ACC112 (cell line): ENCODE results near the gene C12orf42.

Source experiments
- H2AFZ ChIP-seq: fragments of 200-600 bp; sonication (generic); one replicate; pipeline ENCODE4 v1.6.0; 2017; ENCODE audit warnings: antibody characterized with exemption, low read length; ENCODE audit not compliant: unreplicated experiment
- H3K27ac ChIP-seq: fragments of 200-600 bp; sonication (generic); 2 replicates; pipeline ENCODE4 v1.5.1; 2014; ENCODE audit warnings: low read depth, mild to moderate bottlenecking, antibody characterized with exemption, low read length, moderate library complexity
- H3K27me3 ChIP-seq: fragments of 200-600 bp; sonication (generic); 2 replicates; pipeline ENCODE4 v1.6.1; 2014; ENCODE audit warnings: mild to moderate bottlenecking, antibody characterized with exemption, low read length, moderate library complexity, mixed read lengths; ENCODE audit not compliant: insufficient read depth
- H3K36me3 ChIP-seq: fragments of 200-600 bp; sonication (generic); 2 replicates; pipeline ENCODE4 v1.6.1; 2016; ENCODE audit warnings: mild to moderate bottlenecking, antibody characterized with exemption, low read length, moderate library complexity, mixed read lengths; ENCODE audit not compliant: insufficient read depth
- H3K4me1 ChIP-seq: fragments of 200-600 bp; sonication (generic); one replicate; pipeline ENCODE4 v1.6.1; 2016; ENCODE audit warnings: low read length, mixed read lengths; ENCODE audit not compliant: insufficient read depth, unreplicated experiment, control insufficient read depth
- H3K4me3 ChIP-seq: fragments of 200-600 bp; sonication (generic); 2 replicates; pipeline ENCODE4 v1.5.1; 2014; ENCODE audit warnings: mild to moderate bottlenecking, low read depth, low read length
- H3K79me2 ChIP-seq: fragments of 200-600 bp; sonication (generic); one replicate; pipeline ENCODE4 v1.6.0; 2016; ENCODE audit warnings: low read length; ENCODE audit not compliant: control insufficient read depth, unreplicated experiment, insufficient read depth

The C12orf42 gene

DNA sequence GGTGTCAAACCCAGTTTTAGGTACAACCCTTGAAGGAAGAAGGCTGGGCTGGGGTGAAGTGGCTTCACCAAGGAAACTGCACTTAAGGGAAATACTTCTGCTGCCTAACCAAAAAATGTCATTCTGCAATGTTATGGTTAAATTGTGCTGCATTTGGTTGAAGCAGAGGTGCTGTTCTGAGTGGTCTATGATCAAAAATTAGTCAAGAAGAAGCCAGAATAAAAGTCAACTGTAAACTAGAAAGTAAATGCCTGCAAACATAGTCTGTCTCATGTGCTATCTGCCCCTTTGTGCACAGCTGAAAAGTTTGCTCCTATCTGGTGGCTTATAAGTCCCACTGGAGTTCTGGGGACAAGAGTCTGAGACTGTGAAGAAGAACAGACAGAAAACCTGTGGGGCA is 158.8 kb downstream of the C12orf42 start:
- Histone ChIP-seq H3K4me3 (no peak overlapping the region), H3K27ac (no peak overlapping the region), H3K79me2 (no peaks in the 10 kb centered on the region), H3K4me1 (no peaks in the 10 kb centered on the region), H3K27me3 (no peaks in the 10 kb centered on the region), H3K36me3 (no peaks in the 10 kb centered on the region), H2AFZ (no peak overlapping the region)

DNA sequence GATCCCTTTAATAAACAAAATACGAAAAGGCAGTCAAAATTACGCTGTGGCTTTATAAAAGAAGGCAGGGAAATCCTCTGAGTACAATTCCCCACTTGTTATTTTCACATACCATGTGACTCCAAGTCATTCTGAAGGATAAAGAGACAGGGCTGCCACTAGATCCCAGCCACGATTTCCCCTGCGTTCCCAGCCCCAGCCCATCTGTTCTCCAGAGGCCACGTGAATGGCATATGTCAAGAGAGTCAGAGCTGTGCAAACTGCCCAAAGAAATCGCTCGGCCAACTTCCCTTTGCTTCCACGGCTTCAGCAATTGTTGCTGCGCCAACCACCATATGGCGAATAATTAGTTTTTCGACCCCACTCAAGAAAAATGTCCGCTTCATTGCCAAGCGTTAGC is 161.3 kb downstream of the C12orf42 start:
- Histone ChIP-seq H2AFZ (no peak overlapping the region), H3K4me1 (no peaks in the 10 kb centered on the region), H3K4me3 (no peak overlapping the region), H3K27ac (no peak overlapping the region), H3K79me2 (no peaks in the 10 kb centered on the region), H3K27me3 (no peaks in the 10 kb centered on the region), H3K36me3 (no peaks in the 10 kb centered on the region)

DNA sequence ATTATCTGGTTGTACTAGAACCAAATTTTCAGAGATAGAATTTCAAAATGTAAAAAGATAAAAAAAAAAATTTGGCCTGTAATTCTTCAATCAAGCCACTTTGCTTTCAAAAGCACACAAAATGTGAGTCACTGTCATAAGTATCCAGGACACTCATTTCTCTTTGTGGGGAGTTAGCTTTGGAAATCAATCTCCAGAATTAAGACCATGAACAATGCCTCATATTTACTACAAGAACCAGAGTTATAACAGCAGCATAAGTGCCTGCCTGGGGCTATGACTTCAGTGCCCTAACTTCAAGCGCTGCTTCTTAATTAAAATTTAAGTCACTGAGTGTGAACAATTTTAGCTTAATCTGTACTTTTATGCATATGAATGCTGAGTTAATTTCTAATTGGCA is 162.1 kb downstream of the C12orf42 start:
- Histone ChIP-seq H3K27me3 (no peaks in the 10 kb centered on the region), H3K4me1 (no peaks in the 10 kb centered on the region), H3K4me3 (no peak overlapping the region), H3K36me3 (no peaks in the 10 kb centered on the region), H3K79me2 (no peaks in the 10 kb centered on the region), H3K27ac (no peak overlapping the region), H2AFZ (no peak overlapping the region)

GRCh38 chr12:103331643-103332042 is 164.1 kb downstream of the C12orf42 start:
- Histone ChIP-seq H3K4me1 (no peaks in the 10 kb centered on the region), H2AFZ (no peak overlapping the region), H3K27ac (no peak overlapping the region), H3K79me2 (no peaks in the 10 kb centered on the region), H3K36me3 (no peaks in the 10 kb centered on the region), H3K27me3 (no peaks in the 10 kb centered on the region), H3K4me3 (no peak overlapping the region)

- no peak overlapping the region for H2AFZ ChIP-seq
- no peaks in the 10 kb centered on the region for H3K27me3 ChIP-seq
- no peak overlapping the region for H3K4me3 ChIP-seq
- H3K4me1 ChIP-seq, result no peaks in the 10 kb centered on the region
- no peak overlapping the region for H3K27ac ChIP-seq
- H3K36me3 ChIP-seq, result no peaks in the 10 kb centered on the region
- no peaks in the 10 kb centered on the region for H3K79me2 ChIP-seq
These were observed 165.1 kb downstream of the C12orf42 start for GRCh38 chr12:103330672-103331071.

DNA sequence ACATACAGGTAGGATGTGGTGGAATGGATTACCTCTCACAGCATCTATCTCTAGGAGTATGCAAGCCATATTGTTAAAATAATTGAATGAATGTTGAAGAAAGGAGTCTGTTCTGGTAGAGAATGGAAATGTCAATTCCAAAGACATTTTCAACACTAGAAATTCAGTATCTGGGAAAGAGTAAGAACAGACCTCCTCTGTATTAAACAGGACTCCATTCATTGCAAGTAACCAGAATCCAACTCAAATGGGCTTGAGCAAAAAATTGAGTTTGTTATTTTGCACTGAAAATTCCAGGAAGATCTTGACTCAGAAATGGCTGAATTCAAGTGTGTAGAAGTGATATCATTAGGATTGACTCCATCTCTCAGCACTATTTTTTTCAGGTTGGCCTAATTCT is 168.1 kb downstream of the C12orf42 start:
- no peaks in the 10 kb centered on the region for H3K79me2 ChIP-seq
- no peak overlapping the region for H3K27ac ChIP-seq
- no peaks in the 10 kb centered on the region for H3K27me3 ChIP-seq

DNA sequence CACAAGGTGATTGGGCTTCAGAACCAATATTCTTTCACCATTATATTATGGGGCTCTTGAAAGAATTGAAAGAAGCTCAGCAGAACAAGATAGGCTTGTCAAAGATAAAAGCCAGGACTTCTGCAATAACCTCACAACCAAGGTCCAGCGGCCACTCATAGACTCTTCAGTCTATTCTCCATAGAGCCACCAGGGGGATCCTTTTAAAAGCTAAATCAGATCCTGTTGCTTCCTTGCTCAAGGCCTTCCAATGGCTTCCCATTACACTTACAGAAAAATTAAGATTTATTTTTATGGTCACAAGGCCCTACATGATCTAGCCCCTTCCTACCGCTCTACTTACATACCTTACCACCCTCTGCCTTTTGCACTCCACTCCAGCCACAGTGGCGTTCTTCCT is 169.6 kb downstream of the C12orf42 start:
- no peaks in the 10 kb centered on the region for H3K4me1 ChIP-seq
- H3K27ac ChIP-seq, result no peak overlapping the region
- no peak overlapping the region for H3K4me3 ChIP-seq
- no peaks in the 10 kb centered on the region for H3K79me2 ChIP-seq
- H2AFZ ChIP-seq, result no peak overlapping the region
- H3K27me3 ChIP-seq, result no peaks in the 10 kb centered on the region
- H3K36me3 ChIP-seq, result no peaks in the 10 kb centered on the region

More for the DNA sequence above, 168.1 kb downstream of the C12orf42 start:
- no peaks in the 10 kb centered on the region for H3K4me1 ChIP-seq
- no peak overlapping the region for H3K4me3 ChIP-seq
- H3K36me3 ChIP-seq, result no peaks in the 10 kb centered on the region
- no peak overlapping the region for H2AFZ ChIP-seq

DNA sequence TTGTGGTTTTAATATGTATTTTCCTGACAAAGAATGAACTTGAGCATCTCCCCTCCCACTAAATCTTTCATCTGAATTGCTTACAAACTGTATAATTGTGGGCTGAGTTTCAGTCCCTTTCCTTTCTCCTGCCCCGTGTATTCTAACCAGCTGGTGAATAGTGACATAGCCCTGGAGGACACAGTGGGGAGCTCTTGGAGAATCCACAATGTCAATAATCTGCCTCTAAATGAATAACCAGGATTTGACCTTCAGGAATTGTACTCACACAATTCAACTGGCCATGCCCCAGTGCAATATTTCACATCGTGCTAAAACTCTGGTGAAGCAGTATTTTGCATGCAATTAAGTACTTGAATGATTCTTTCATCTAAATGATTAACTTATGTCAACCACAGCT is 177.2 kb downstream of the C12orf42 start:
- no peak overlapping the region for H3K27ac ChIP-seq
- no peaks in the 10 kb centered on the region for H3K36me3 ChIP-seq
- no peaks in the 10 kb centered on the region for H3K27me3 ChIP-seq
- H3K4me1 ChIP-seq, result no peaks in the 10 kb centered on the region
- no peak overlapping the region for H3K4me3 ChIP-seq
- no peak overlapping the region for H2AFZ ChIP-seq
- no peaks in the 10 kb centered on the region for H3K79me2 ChIP-seq

DNA sequence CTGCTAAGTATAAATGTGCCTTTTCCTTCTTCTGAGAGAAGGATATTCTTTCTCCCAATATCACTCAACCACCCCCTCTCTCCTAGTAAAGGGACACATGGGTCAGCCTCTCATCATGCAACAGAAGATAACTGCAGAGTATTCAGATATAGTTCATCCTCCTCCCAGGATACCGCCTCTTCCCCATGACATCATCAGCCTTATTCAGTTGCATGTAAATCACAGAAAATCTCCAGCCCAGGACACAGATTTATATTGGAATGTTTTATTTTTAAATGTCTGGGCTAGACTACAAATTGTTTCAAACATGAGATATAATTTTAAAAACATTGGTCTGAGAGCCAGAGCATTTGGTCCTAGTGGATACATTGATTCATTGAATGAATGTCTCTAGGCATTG is 178.5 kb downstream of the C12orf42 start:
- no peaks in the 10 kb centered on the region for H3K4me1 ChIP-seq
- H3K4me3 ChIP-seq, result no peak overlapping the region
- no peaks in the 10 kb centered on the region for H3K27me3 ChIP-seq
- no peak overlapping the region for H2AFZ ChIP-seq
- H3K27ac ChIP-seq, result no peak overlapping the region
- H3K79me2 ChIP-seq, result no peaks in the 10 kb centered on the region
- no peaks in the 10 kb centered on the region for H3K36me3 ChIP-seq

GRCh38 chr12:103314786-103315185 is 181.0 kb downstream of the C12orf42 start:
- Histone ChIP-seq H2AFZ (no peak overlapping the region), H3K79me2 (no peaks in the 10 kb centered on the region), H3K27ac (no peak overlapping the region), H3K4me1 (no peaks in the 10 kb centered on the region), H3K4me3 (no peak overlapping the region), H3K27me3 (no peaks in the 10 kb centered on the region), H3K36me3 (no peaks in the 10 kb centered on the region)

DNA sequence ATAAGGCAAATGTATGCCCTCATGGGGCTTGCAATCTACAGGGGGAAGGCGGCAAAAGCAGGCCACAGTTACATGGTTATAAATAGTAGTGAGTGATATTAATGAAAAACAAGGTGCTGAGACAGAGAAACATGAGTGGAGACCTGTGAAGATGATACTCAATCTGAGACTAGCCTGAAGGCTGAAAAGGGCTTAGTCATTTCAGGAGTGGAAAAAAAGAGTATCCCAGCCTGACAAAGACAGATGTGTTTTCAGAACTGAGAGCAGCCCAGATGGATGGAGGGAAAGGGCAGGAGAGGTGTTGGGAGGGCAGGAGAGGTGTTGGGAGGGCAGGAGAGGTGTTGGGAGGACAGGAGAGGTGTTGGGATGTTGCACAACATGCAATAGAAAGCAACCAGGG is 181.9 kb downstream of the C12orf42 start:
- Histone ChIP-seq H2AFZ (no peak overlapping the region), H3K27ac (no peak overlapping the region), H3K79me2 (no peaks in the 10 kb centered on the region), H3K4me1 (no peaks in the 10 kb centered on the region), H3K4me3 (no peak overlapping the region), H3K36me3 (no peaks in the 10 kb centered on the region), H3K27me3 (no peaks in the 10 kb centered on the region)
